DOHH2 (cell line): ENCODE data around the gene TCERG1L.

ENCODE experiments used
- H3F3A ChIP-seq: fragments of 200-600 bp; sonication (generic), shearing (Covaris generic); 2 replicates; pipeline ENCODE4 v1.6.0; 2016; ENCODE audit warnings: antibody characterized with exemption, mild to moderate bottlenecking; ENCODE audit not compliant: control insufficient read depth, insufficient read depth
- H3K27ac ChIP-seq: fragments of 200-600 bp; sonication (generic); 2 replicates; pipeline ENCODE4 v1.5.1; 2014; ENCODE audit warnings: low read depth, mild to moderate bottlenecking, low read length, moderate library complexity
- H3K27me3 ChIP-seq: fragments of 200-600 bp; sonication (generic); 2 replicates; pipeline ENCODE4 v1.6.1; 2014; ENCODE audit warnings: mild to moderate bottlenecking, low read length, mixed read lengths; ENCODE audit not compliant: control insufficient read depth
- H3K36me3 ChIP-seq: fragments of 200-600 bp; sonication (generic); 2 replicates; pipeline ENCODE4 v1.6.1; 2014; ENCODE audit warnings: mild to moderate bottlenecking, low read length, moderate library complexity, mixed read lengths; ENCODE audit not compliant: control insufficient read depth
- H3K4me1 ChIP-seq: fragments of 200-600 bp; sonication (generic); 2 replicates; pipeline ENCODE4 v1.6.1; 2014; ENCODE audit warnings: mild to moderate bottlenecking, low read length, mixed read lengths; ENCODE audit not compliant: control insufficient read depth
- H3K4me2 ChIP-seq: fragments of 200-600 bp; sonication (generic); 2 replicates; pipeline ENCODE4 v1.6.0; 2014; ENCODE audit warnings: mild to moderate bottlenecking, low read length, moderate library complexity
- H3K4me3 ChIP-seq: fragments of 200-600 bp; sonication (generic); 2 replicates; pipeline ENCODE4 v1.5.1; 2014; ENCODE audit warnings: mild to moderate bottlenecking, low read length, mixed read lengths
- H3K79me2 ChIP-seq: fragments of 200-600 bp; sonication (generic); 2 replicates; pipeline ENCODE4 v1.6.1; 2014; ENCODE audit warnings: mild to moderate bottlenecking, low read length, mixed read lengths; ENCODE audit not compliant: control insufficient read depth
- H3K9me2 ChIP-seq: fragments of 200-600 bp; sonication (generic); replicated peaks from 2 replicates; pipeline ENCODE4 v1.6.1; 2014; ENCODE audit warnings: mild to moderate bottlenecking, low read length, mixed read lengths; ENCODE audit not compliant: control insufficient read depth
- H3K9me3 ChIP-seq: fragments of 200-600 bp; sonication (generic); 2 replicates; pipeline ENCODE4 v1.6.1; 2014; ENCODE audit warnings: antibody characterized with exemption, low read length, mixed read lengths; ENCODE audit not compliant: control insufficient read depth, insufficient read depth
- H4K20me1 ChIP-seq: fragments of 200-600 bp; sonication (generic); 2 replicates; pipeline ENCODE4 v1.6.0; 2014; ENCODE audit warnings: low read depth, mild to moderate bottlenecking, antibody characterized with exemption, low read length, moderate library complexity; ENCODE audit not compliant: control insufficient read depth, insufficient read depth
- CTCF ChIP-seq: fragments of 200-600 bp; sonication (generic); IDR thresholded peaks from one replicate; pipeline ENCODE4 v1.5.1; 2014; ENCODE audit warnings: antibody characterized with exemption, mild to moderate bottlenecking, low read depth, low read length; ENCODE audit not compliant: poor library complexity, severe bottlenecking
- EZH2phosphoT487 ChIP-seq: fragments of 200-600 bp; sonication (generic); IDR thresholded peaks from 2 replicates; pipeline ENCODE4 v1.6.1; 2017; ENCODE audit warnings: borderline replicate concordance, mild to moderate bottlenecking, antibody characterized with exemption, low read length, moderate library complexity, mixed read lengths

TCERG1L gene

GRCh38 chr10:131109291-131109690 lies 202.2 kb downstream of the TCERG1L start:
- Histone ChIP-seq H3K27ac (no peak overlapping the region), H4K20me1 (no peaks in the 10 kb centered on the region), H3K27me3 (no peaks in the 10 kb centered on the region), H3K4me3 (no peak overlapping the region), H3K4me1 (no peaks in the 10 kb centered on the region), H3K9me3 (no peaks in the 10 kb centered on the region), H3F3A (no peaks in the 10 kb centered on the region), H3K36me3 (no peaks in the 10 kb centered on the region), H3K79me2 (no peaks in the 10 kb centered on the region), H3K9me2 (no peaks in the 10 kb centered on the region), H3K4me2 (no peak overlapping the region)
- no peak for TF ChIP-seq EZH2phosphoT487
- TF ChIP-seq CTCF: no peak

GRCh38 chr10:131107970-131108369 lies 203.6 kb downstream of the TCERG1L start:
- Histone ChIP-seq H3K27me3 (no peaks in the 10 kb centered on the region), H3K4me3 (no peak overlapping the region), H3K4me2 (no peak overlapping the region), H3K4me1 (no peaks in the 10 kb centered on the region), H3K27ac (no peak overlapping the region), H3K9me3 (no peaks in the 10 kb centered on the region), H3F3A (no peaks in the 10 kb centered on the region), H4K20me1 (no peaks in the 10 kb centered on the region), H3K36me3 (no peaks in the 10 kb centered on the region), H3K9me2 (no peaks in the 10 kb centered on the region), H3K79me2 (no peaks in the 10 kb centered on the region)
- no peak for TF ChIP-seq CTCF
- no peak for TF ChIP-seq EZH2phosphoT487

GRCh38 chr10:131102676-131103075 lies 208.8 kb downstream of the TCERG1L start:
- Histone ChIP-seq H3F3A (no peaks in the 10 kb centered on the region), H4K20me1 (no peaks in the 10 kb centered on the region), H3K27me3 (no peaks in the 10 kb centered on the region), H3K27ac (no peak overlapping the region), H3K79me2 (no peaks in the 10 kb centered on the region), H3K4me1 (no peaks in the 10 kb centered on the region), H3K9me3 (no peaks in the 10 kb centered on the region), H3K4me3 (no peak overlapping the region), H3K9me2 (no peaks in the 10 kb centered on the region), H3K36me3 (no peaks in the 10 kb centered on the region), H3K4me2 (no peak overlapping the region)
- TF ChIP-seq EZH2phosphoT487 (no peak), CTCF (no peak)

GRCh38 chr10:131102147-131102546 lies 209.4 kb downstream of the TCERG1L start:
- no peak overlapping the region for H3K4me3 ChIP-seq

More at GRCh38 chr10:131102147-131102546, 209.4 kb downstream of the TCERG1L start:
- no peaks in the 10 kb centered on the region for H3K9me3 ChIP-seq
- H3K4me1 ChIP-seq: no peaks in the 10 kb centered on the region
- H3K79me2 ChIP-seq: no peaks in the 10 kb centered on the region
- H3K9me2 ChIP-seq: no peaks in the 10 kb centered on the region
- no peak overlapping the region for H3K4me2 ChIP-seq
- no peaks in the 10 kb centered on the region for H3F3A ChIP-seq
- H3K36me3 ChIP-seq: no peaks in the 10 kb centered on the region
- no peak overlapping the region for H3K27ac ChIP-seq
- no peaks in the 10 kb centered on the region for H4K20me1 ChIP-seq
- no peaks in the 10 kb centered on the region for H3K27me3 ChIP-seq
- TF ChIP-seq CTCF (no peak), EZH2phosphoT487 (no peak)
